K562 (cell line): ENCODE results near the gene SCAP. TPM values are rescaled to one million over a fixed set of nuclear protein-coding genes. Genes with fewer than 3 reads are reported as not detected.

Source experiments
- BCOR ChIP-seq: fragments of 450-650 bp; IDR thresholded peaks from 2 replicates; pipeline ENCODE4 v1.6.1; 2016
- CBFB ChIP-seq: sonication (generic); formaldehyde crosslinking; IDR thresholded peaks from 2 replicates; pipeline ENCODE4 v1.4.0; 2020; ENCODE audit warnings: mild to moderate bottlenecking, missing genetic modification reagents
- E2F6 ChIP-seq, 2 experiments: IDR thresholded peaks; 2 replicates each; pipeline ENCODE4 v1.6.1; 2011; ENCODE audit warnings: borderline replicate concordance in 1 of 2, control low read depth in 1 of 2, low read depth in 1 of 2, low read length in 1 of 2, mild to moderate bottlenecking in 1 of 2, mixed read lengths in 1 of 2, moderate library complexity in 1 of 2; ENCODE audit not compliant: insufficient read depth in 1 of 2, insufficient read length in 1 of 2, poor library complexity in 1 of 2, severe bottlenecking in 1 of 2; ENCODE audit errors: extremely low read depth in 1 of 2
- HCFC1 ChIP-seq: IDR thresholded peaks from 2 replicates; pipeline ENCODE4 v1.6.1; 2012; ENCODE audit warnings: low read depth, low read length, improper control_type of control experiment
- KLF13 ChIP-seq: fragments of 450-650 bp; IDR thresholded peaks from 2 replicates; pipeline ENCODE4 v1.6.1; 2016; ENCODE audit warnings: missing genetic modification characterization, low read depth, mild to moderate bottlenecking, missing compliant biosample characterization, moderate library complexity, borderline replicate concordance
- NFRKB ChIP-seq: fragments of 450-650 bp; IDR thresholded peaks from 2 replicates; pipeline ENCODE4 v1.6.1; 2016; ENCODE audit warnings: low read depth
- NKRF ChIP-seq: fragments of 450-650 bp; IDR thresholded peaks from 2 replicates; pipeline ENCODE4 v1.6.1; 2016; ENCODE audit warnings: borderline replicate concordance
- NONO ChIP-seq, 2 experiments: fragments of 200-400 bp in 1 of 2; fragments of 450-650 bp in 1 of 2; formaldehyde crosslinking in 1 of 2; IDR thresholded peaks; 2 replicates each; pipeline ENCODE4 v1.6.1; 2017; ENCODE audit warnings: low read depth in 2 of 2, mild to moderate bottlenecking in 2 of 2, moderate library complexity in 2 of 2, low read length in 1 of 2
- PRDM10 ChIP-seq: fragments of 450-650 bp; IDR thresholded peaks from 2 replicates; pipeline ENCODE4 v1.6.1; 2018; ENCODE audit not compliant: partially characterized antibody
- SIN3A ChIP-seq, 2 experiments: fragments of 150-350 bp in 1 of 2; IDR thresholded peaks; 2 replicates each; pipeline ENCODE4 v1.6.1; 2011 to 2016; ENCODE audit warnings: borderline replicate concordance in 2 of 2, low read depth in 2 of 2, low read length in 2 of 2, mild to moderate bottlenecking in 2 of 2, moderate library complexity in 2 of 2; ENCODE audit not compliant: control insufficient read depth in 1 of 2
- SIRT6 ChIP-seq: IDR thresholded peaks from one replicate; pipeline ENCODE4 v1.6.1; 2012; ENCODE audit warnings: low read depth, mild to moderate bottlenecking, control low read depth, inconsistent platforms, low read length, moderate library complexity
- TGIF2 ChIP-seq: sonication (generic); formaldehyde crosslinking; IDR thresholded peaks from 2 replicates; pipeline ENCODE4 v1.8.1; 2022; ENCODE audit warnings: mild to moderate bottlenecking, missing genetic modification reagents, moderate library complexity
- VEZF1 ChIP-seq: fragments of 200-800 bp; sonication (Bioruptor generic); IDR thresholded peaks from 2 replicates; pipeline ENCODE4 v1.6.1; 2017; ENCODE audit warnings: missing genetic modification characterization, missing compliant biosample characterization
- YY1 ChIP-seq, 3 experiments: IDR thresholded peaks; 2 replicates each; pipeline ENCODE4 v1.6.1; 2011; ENCODE audit warnings: low read length in 2 of 3, mild to moderate bottlenecking in 2 of 3, moderate library complexity in 2 of 3, borderline replicate concordance in 1 of 3, control low read depth in 1 of 3, low read depth in 1 of 3; ENCODE audit not compliant: insufficient read depth in 3 of 3, insufficient replicate concordance in 2 of 3, control insufficient read depth in 1 of 3, insufficient read length in 1 of 3; ENCODE audit errors: extremely low read depth in 1 of 3
- ZNF830 ChIP-seq: fragments of 250-450 bp; sonication (Bioruptor Pico); IDR thresholded peaks from 2 replicates; pipeline ENCODE4 v1.5.0; 2021; ENCODE audit warnings: mild to moderate bottlenecking
- polyA plus RNA-seq, 8 experiments: library from polyadenylated mRNA; depleted of rRNA in 4 of 8; stranded (reverse) in 5 of 8; unstranded in 3 of 8; fragments of >200 nt; fragmentation: Nextera tagmentation in 2 of 8; fragmentation: Illumina TruSeq in 1 of 8; extraction: Ambion mirVana in 2 of 8; extraction: Trizol in 1 of 8; gene quantifications; 2 replicates each; pipeline versions ENCODE4 v1.2.1 to v1.2.3, GENCODE V29; 2011 to 2014; ENCODE audit warnings: inconsistent platforms in 1 of 8, missing spikeins in 1 of 8
- total RNA-seq, 7 experiments: library from RNA; depleted of rRNA in 6 of 7; stranded (reverse); fragments of >200 nt in 6 of 7; fragmentation: Illumina TruSeq in 2 of 7; extraction: Trizol in 2 of 7; gene quantifications; 2 replicates each; pipeline versions ENCODE4 v1.2.1 to v1.2.3, GENCODE V29; 2011 to 2021; ENCODE audit warnings: low replicate concordance in 1 of 7

Gene SCAP
- total and polyA plus RNA-seq, 9 of the 15 experiments (the other 6 are each of a cell fraction or from before 2014, with no cell fraction given): 2.6 to 104 (median 37.8) TPM

GRCh38 chr3:47512416-47513124 lies 36.8 kb upstream of the SCAP start (continued):
- 0 out of 4 replicates have a peak, but pooled peaks have one; percentile 10 to 28 for TF ChIP-seq SIN3A (IDR thresholded peaks at IDR 0.05; ENCODE audit: borderline replicate concordance in 2 of 2, control insufficient read depth in 1 of 2, low read depth in 2 of 2, low read length in 2 of 2)
- TF ChIP-seq ZNF830 (CRISPR knock-in tag): no peak
- TF ChIP-seq HCFC1: no peak
- no peak for TF ChIP-seq SIRT6
- peak; percentile 22 to 83 (median 72) for TF ChIP-seq YY1 (IDR thresholded peaks at IDR 0.05; ENCODE audit: borderline replicate concordance in 1 of 3, control insufficient read depth in 1 of 3, extremely low read depth in 1 of 3, insufficient read depth in 3 of 3, insufficient read length in 1 of 3, insufficient replicate concordance in 2 of 3, low read depth in 1 of 3, low read length in 2 of 3)
- TF ChIP-seq KLF13: no peak
- peak; percentile 61; the same call in 1 of the 2 replicates for TF ChIP-seq BCOR
- 0 out of 2 replicates have a peak, but pooled peaks have one; percentile 25 for TF ChIP-seq CBFB (CRISPR knock-in tag)
- TF ChIP-seq NONO (IDR thresholded peaks at IDR 0.05; ENCODE audit: low read depth in 2 of 2, low read length in 1 of 2): no peak
- TF ChIP-seq NFRKB: peak; percentile 90
- TF ChIP-seq NKRF: peak; percentile 73
- TF ChIP-seq VEZF1: 0 out of 2 replicates have a peak, but pooled peaks have one; percentile 7
- peak in 1 of 2 experiments; percentile 13 for TF ChIP-seq E2F6 (IDR thresholded peaks at IDR 0.05; ENCODE audit: borderline replicate concordance in 1 of 2, extremely low read depth in 1 of 2, insufficient read depth in 1 of 2, insufficient read length in 1 of 2, low read depth in 1 of 2, low read length in 1 of 2, poor library complexity in 1 of 2, severe bottlenecking in 1 of 2)
- TF ChIP-seq TGIF2: no peak
- TF ChIP-seq PRDM10: peak; percentile 7
